GM18511 (cell line): ENCODE results near the gene UFSP2.

ENCODE experiments used
- ATAC-seq: cut with Tn5 transposase; IDR thresholded peaks from one replicate; pipeline ENCODE4 v1.9.1; 2021; ENCODE audit warnings: mild to moderate bottlenecking, moderate library complexity; ENCODE audit not compliant: unreplicated experiment

Gene UFSP2

GRCh38 chr4:185358514-185358913 is 67.2 kb downstream of the UFSP2 start:
- peak; percentile 53 for ATAC-seq

- ATAC-seq = no peak
These were observed 67.9 kb downstream of the UFSP2 start for GRCh38 chr4:185357733-185358440.

GRCh38 chr4:185357211-185357610 is 68.6 kb downstream of the UFSP2 start:
- no peak for ATAC-seq

- peak; percentile 36 for ATAC-seq
These were observed 73.0 kb downstream of the UFSP2 start for GRCh38 chr4:185352741-185353140.

GRCh38 chr4:185352202-185352601 is 73.6 kb downstream of the UFSP2 start:
- peak; percentile 49 for ATAC-seq

GRCh38 chr4:185351691-185352090 is 74.1 kb downstream of the UFSP2 start:
- no peak for ATAC-seq
